Bone marrow (tissue), 2 donors: ENCODE results near the gene NKX2-1.

Experiments
- DNase-seq, 2 donors: peaks; one replicate each; lab custom pipeline; 2025; lab: John Stamatoyannopoulos, UW

Gene NKX2-1

GRCh38 chr14:36517242-36518030 lies 2.6 kb downstream of the NKX2-1 start:
- DNase-seq = no peak

GRCh38 chr14:36516719-36517241 lies 3.3 kb downstream of the NKX2-1 start:
- DNase-seq = no peak

GRCh38 chr14:36515896-36516718 lies 3.9 kb downstream of the NKX2-1 start:
- DNase-seq = no peak

GRCh38 chr14:36515105-36515593 lies 4.9 kb downstream of the NKX2-1 start:
- DNase-seq = no peak

- DNase-seq = no peak
These were observed 5.5 kb downstream of the NKX2-1 start for GRCh38 chr14:36514278-36515104.

GRCh38 chr14:36513451-36514277 lies 6.4 kb downstream of the NKX2-1 start:
- no peak for DNase-seq

- no peak for DNase-seq
These were observed 7.0 kb downstream of the NKX2-1 start for GRCh38 chr14:36513012-36513420.

GRCh38 chr14:36512585-36513003 lies 7.4 kb downstream of the NKX2-1 start:
- DNase-seq = no peak

- no peak for DNase-seq
These were observed 7.9 kb downstream of the NKX2-1 start for GRCh38 chr14:36511981-36512584.

- DNase-seq = no peak
These were observed 9.2 kb downstream of the NKX2-1 start for GRCh38 chr14:36510874-36511273.

GRCh38 chr14:36510078-36510799 lies 9.8 kb downstream of the NKX2-1 start:
- DNase-seq = no peak

GRCh38 chr14:36509069-36509917 lies 10.7 kb downstream of the NKX2-1 start:
- DNase-seq = no peak

- no peak for DNase-seq
These were observed 11.5 kb downstream of the NKX2-1 start for GRCh38 chr14:36508418-36509068.

- DNase-seq = no peak
These were observed 12.1 kb downstream of the NKX2-1 start for GRCh38 chr14:36507847-36508417.

- DNase-seq = no peak
These were observed 13.1 kb downstream of the NKX2-1 start for GRCh38 chr14:36506732-36507614.

GRCh38 chr14:36505892-36506731 lies 13.9 kb downstream of the NKX2-1 start:
- no peak for DNase-seq
